ACC112 (cell line): ENCODE measurements around the gene FRMD4B.
"Not testable (repeated sequence)": the region's sequence is repeated elsewhere in the genome, so short reads cannot be mapped to it uniquely, and the experiment has no call there.

ENCODE experiments used
- H2AFZ ChIP-seq: fragments of 200-600 bp; sonication (generic); one replicate; pipeline ENCODE4 v1.6.0; 2017; ENCODE audit warnings: antibody characterized with exemption, low read length; ENCODE audit not compliant: unreplicated experiment
- H3K27ac ChIP-seq: fragments of 200-600 bp; sonication (generic); 2 replicates; pipeline ENCODE4 v1.5.1; 2014; ENCODE audit warnings: low read depth, mild to moderate bottlenecking, antibody characterized with exemption, low read length, moderate library complexity
- H3K27me3 ChIP-seq: fragments of 200-600 bp; sonication (generic); 2 replicates; pipeline ENCODE4 v1.6.1; 2014; ENCODE audit warnings: mild to moderate bottlenecking, antibody characterized with exemption, low read length, moderate library complexity, mixed read lengths; ENCODE audit not compliant: insufficient read depth
- H3K36me3 ChIP-seq: fragments of 200-600 bp; sonication (generic); 2 replicates; pipeline ENCODE4 v1.6.1; 2016; ENCODE audit warnings: mild to moderate bottlenecking, antibody characterized with exemption, low read length, moderate library complexity, mixed read lengths; ENCODE audit not compliant: insufficient read depth
- H3K4me1 ChIP-seq: fragments of 200-600 bp; sonication (generic); one replicate; pipeline ENCODE4 v1.6.1; 2016; ENCODE audit warnings: low read length, mixed read lengths; ENCODE audit not compliant: insufficient read depth, unreplicated experiment, control insufficient read depth
- H3K4me3 ChIP-seq: fragments of 200-600 bp; sonication (generic); 2 replicates; pipeline ENCODE4 v1.5.1; 2014; ENCODE audit warnings: mild to moderate bottlenecking, low read depth, low read length
- H3K79me2 ChIP-seq: fragments of 200-600 bp; sonication (generic); one replicate; pipeline ENCODE4 v1.6.0; 2016; ENCODE audit warnings: low read length; ENCODE audit not compliant: control insufficient read depth, unreplicated experiment, insufficient read depth

The FRMD4B gene

GRCh38 chr3:69324362-69325025, 61.4 kb downstream of the FRMD4B start:
- Histone ChIP-seq H3K4me1 (no peaks in the 10 kb centered on the region), H3K4me3 (no peak overlapping the region), H3K27ac (no peak overlapping the region), H2AFZ (no peak overlapping the region), H3K36me3 (no peaks in the 10 kb centered on the region), H3K79me2 (no peaks in the 10 kb centered on the region), H3K27me3 (no peaks in the 10 kb centered on the region)

- Histone ChIP-seq H3K4me1 (no peaks in the 10 kb centered on the region), H3K4me3 (no peak overlapping the region), H3K79me2 (no peaks in the 10 kb centered on the region), H3K27me3 (no peaks in the 10 kb centered on the region), H2AFZ (no peak overlapping the region), H3K36me3 (no peaks in the 10 kb centered on the region), H3K27ac (no peak overlapping the region)
These were observed 61.9 kb downstream of the FRMD4B start for GRCh38 chr3:69323941-69324340.

DNA sequence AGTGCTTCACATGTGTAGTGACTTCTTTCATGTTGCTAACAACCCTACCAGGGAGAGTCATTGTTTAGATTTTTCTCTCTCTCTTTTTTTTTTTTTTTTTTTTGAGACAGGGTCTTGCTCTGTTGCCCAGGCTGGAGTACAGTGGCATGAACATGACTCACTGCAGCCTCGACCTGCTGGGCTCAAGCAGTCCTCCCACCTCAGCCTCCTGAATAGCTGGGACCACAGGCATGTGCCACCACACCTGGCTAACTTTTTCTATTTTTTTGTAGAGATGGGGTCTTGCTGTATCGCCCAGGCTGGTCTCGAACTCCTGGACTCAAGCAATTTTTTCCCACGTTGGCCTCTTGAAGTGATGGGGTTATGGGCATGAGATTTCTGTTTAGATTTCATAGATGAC, 63.4 kb downstream of the FRMD4B start:
- not testable (repeated sequence) for H3K4me3 ChIP-seq, H3K27me3 ChIP-seq, H3K36me3 ChIP-seq, H3K4me1 ChIP-seq, H2AFZ ChIP-seq, H3K79me2 ChIP-seq, H3K27ac ChIP-seq

DNA sequence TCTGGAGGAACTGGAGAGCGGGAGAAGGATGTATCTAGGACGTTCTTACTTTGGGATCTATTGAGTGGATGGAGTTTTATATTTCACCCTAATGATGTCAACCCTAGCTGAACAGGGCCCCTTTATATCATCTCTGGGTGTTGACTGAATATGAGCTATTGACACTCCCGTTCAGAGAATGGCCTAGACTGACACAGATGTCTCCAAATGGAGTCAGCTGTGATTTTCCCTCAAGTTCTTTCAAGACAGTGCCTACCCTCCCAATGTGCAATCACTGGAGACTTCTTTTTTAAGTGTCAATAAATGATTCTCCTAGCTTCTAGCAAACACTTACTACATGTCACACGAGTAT, 63.8 kb downstream of the FRMD4B start:
- Histone ChIP-seq H3K4me3 (no peak overlapping the region), H3K79me2 (no peaks in the 10 kb centered on the region), H2AFZ (no peak overlapping the region), H3K4me1 (no peaks in the 10 kb centered on the region), H3K27ac (no peak overlapping the region), H3K36me3 (no peaks in the 10 kb centered on the region), H3K27me3 (no peaks in the 10 kb centered on the region)

DNA sequence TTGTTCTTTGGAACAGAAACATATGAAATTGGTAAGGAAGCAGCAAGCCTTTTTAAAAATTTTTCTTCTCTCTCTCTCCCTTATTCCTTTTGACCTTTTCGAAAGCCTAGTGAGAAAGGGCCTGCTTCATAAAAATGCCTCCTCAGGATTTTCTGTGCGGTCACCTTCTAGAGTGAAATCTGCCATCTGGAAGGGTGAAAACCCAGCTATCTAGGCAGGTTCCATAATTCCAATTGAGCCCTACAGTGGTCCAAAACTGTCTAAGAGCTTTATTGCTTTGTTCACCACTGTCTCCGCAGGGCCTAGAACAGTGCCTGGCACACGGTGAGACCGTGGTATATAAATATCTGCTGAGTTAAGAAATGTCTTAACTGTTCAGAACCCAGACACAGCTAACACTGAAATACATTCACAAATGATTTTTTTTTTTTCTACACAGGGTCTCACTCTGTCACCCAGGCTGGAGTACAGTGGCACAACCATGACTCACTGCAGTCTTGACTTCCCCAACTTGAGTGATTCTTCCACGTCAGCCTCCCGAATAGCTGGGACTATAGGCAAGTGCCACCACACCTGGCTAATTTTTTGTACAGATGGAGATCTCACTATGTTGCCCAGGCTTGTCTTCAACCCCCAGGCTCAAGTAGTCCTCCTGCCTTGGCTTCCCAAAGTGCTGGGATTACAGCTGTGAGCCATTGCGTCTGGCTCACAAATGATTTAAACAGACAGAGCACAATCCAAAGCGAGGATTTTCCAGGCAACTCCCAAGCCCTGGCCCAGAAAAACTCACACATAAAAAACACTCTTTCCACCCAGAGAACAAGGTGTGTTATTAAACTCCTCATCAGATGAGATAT, 64.4 kb downstream of the FRMD4B start:
- no peak overlapping the region for H2AFZ ChIP-seq
- H3K79me2 ChIP-seq, result no peaks in the 10 kb centered on the region
- no peak overlapping the region for H3K27ac ChIP-seq
- no peaks in the 10 kb centered on the region for H3K4me1 ChIP-seq
- H3K36me3 ChIP-seq, result no peaks in the 10 kb centered on the region
- H3K27me3 ChIP-seq, result no peaks in the 10 kb centered on the region
- no peak overlapping the region for H3K4me3 ChIP-seq

- Histone ChIP-seq H3K27ac (no peak overlapping the region), H3K79me2 (no peaks in the 10 kb centered on the region), H2AFZ (no peak overlapping the region), H3K4me1 (no peaks in the 10 kb centered on the region), H3K4me3 (no peak overlapping the region), H3K27me3 (no peaks in the 10 kb centered on the region), H3K36me3 (no peaks in the 10 kb centered on the region)
These were observed 65.0 kb downstream of the FRMD4B start for GRCh38 chr3:69320871-69321271.

- Histone ChIP-seq H3K27ac (no peak overlapping the region), H3K4me3 (no peak overlapping the region), H3K79me2 (no peaks in the 10 kb centered on the region), H3K36me3 (no peaks in the 10 kb centered on the region), H3K4me1 (no peaks in the 10 kb centered on the region), H2AFZ (no peak overlapping the region), H3K27me3 (no peaks in the 10 kb centered on the region)
These were observed 66.2 kb downstream of the FRMD4B start for GRCh38 chr3:69319652-69320051.

- H3K27ac ChIP-seq, result no peak overlapping the region
- H3K4me3 ChIP-seq, result no peak overlapping the region
- H3K79me2 ChIP-seq, result no peaks in the 10 kb centered on the region
- H3K4me1 ChIP-seq, result no peaks in the 10 kb centered on the region
- no peak overlapping the region for H2AFZ ChIP-seq
- no peaks in the 10 kb centered on the region for H3K27me3 ChIP-seq
- H3K36me3 ChIP-seq, result no peaks in the 10 kb centered on the region
These were observed 67.5 kb downstream of the FRMD4B start for GRCh38 chr3:69318410-69318809.

GRCh38 chr3:69313251-69313650, 72.6 kb downstream of the FRMD4B start:
- Histone ChIP-seq H3K27ac (no peak overlapping the region), H3K4me1 (no peaks in the 10 kb centered on the region), H3K79me2 (no peaks in the 10 kb centered on the region), H3K27me3 (no peaks in the 10 kb centered on the region), H2AFZ (no peak overlapping the region), H3K36me3 (no peaks in the 10 kb centered on the region), H3K4me3 (no peak overlapping the region)

DNA sequence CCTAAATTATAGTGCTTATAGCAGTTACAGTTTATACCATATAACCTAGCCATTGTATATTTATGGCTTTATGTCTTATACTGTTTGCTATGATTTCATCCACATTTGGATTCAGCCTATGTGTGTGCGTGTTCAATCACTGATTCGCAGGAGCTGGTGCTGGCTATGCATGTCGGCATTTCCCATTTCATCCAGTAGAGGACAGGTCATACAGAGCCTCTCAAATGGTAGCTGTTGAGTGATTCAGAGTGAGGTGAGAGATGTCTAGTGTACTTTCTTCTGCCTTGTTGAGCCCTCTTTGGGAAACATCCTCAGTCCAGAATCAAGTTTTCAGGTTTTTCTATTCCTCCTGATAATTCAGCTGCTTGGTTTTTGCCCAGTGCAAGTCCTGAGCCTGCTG, 76.1 kb downstream of the FRMD4B start:
- Histone ChIP-seq H3K4me3 (no peak overlapping the region), H3K4me1 (peaks cover 5% of the 10 kb centered on the region), H2AFZ (no peak overlapping the region), H3K36me3 (no peaks in the 10 kb centered on the region), H3K27me3 (no peaks in the 10 kb centered on the region), H3K27ac (no peak overlapping the region), H3K79me2 (no peaks in the 10 kb centered on the region)
